Measurements from ENCODE around the gene SIPA1L3.

GRCh38 chr19:38209671-38210457 is 302.9 kb downstream of the SIPA1L3 start:
- TF ChIP-seq CTCF (IDR thresholded peaks at IDR 0.05; ENCODE audit: poor library complexity): no peak
- TF ChIP-seq EZH2 (IDR thresholded peaks at IDR 0.05; ENCODE audit: borderline replicate concordance): no peak
- TF ChIP-seq EZH2phosphoT487 (IDR thresholded peaks at IDR 0.05; ENCODE audit: low read depth, severe bottlenecking, unreplicated experiment): no peak
